H9 (cell line): ENCODE measurements around the gene GPN2. TPM values are rescaled to one million over a fixed set of nuclear protein-coding genes. Genes with fewer than 3 reads are reported as not detected.

Experiments used
- DNase-seq: peaks from one replicate; pipeline ENCODE4 v3.0.0-alpha.2; 2017
- H2AFZ ChIP-seq: one replicate; pipeline ENCODE4 v1.6.1; 2013; ENCODE audit warnings: mild to moderate bottlenecking, low read length, control low read depth, moderate library complexity
- H2AK5ac ChIP-seq: 2 replicates; pipeline ENCODE4 v1.6.1; 2013; ENCODE audit warnings: low read length, control low read depth, mixed read lengths; ENCODE audit not compliant: insufficient read length
- H2BK120ac ChIP-seq: one replicate; pipeline ENCODE4 v1.6.1; 2013; ENCODE audit warnings: low read depth, mild to moderate bottlenecking, low read length, control low read depth, inconsistent platforms; ENCODE audit not compliant: poor library complexity, severe bottlenecking
- H2BK12ac ChIP-seq: 2 replicates; pipeline ENCODE4 v1.6.1; 2013; ENCODE audit warnings: low read length, control low read depth, mixed read lengths, low read depth; ENCODE audit not compliant: insufficient read length
- H2BK15ac ChIP-seq: 2 replicates; pipeline ENCODE4 v1.6.1; 2013; ENCODE audit warnings: low read depth, low read length, control low read depth
- H2BK20ac ChIP-seq: one replicate; pipeline ENCODE4 v1.6.1; 2013; ENCODE audit warnings: low read depth, mild to moderate bottlenecking, low read length, control low read depth, inconsistent platforms; ENCODE audit not compliant: poor library complexity, severe bottlenecking
- H2BK5ac ChIP-seq: 2 replicates; pipeline ENCODE4 v1.6.1; 2013; ENCODE audit warnings: low read length, control low read depth, mixed read lengths; ENCODE audit not compliant: insufficient read length
- H3K14ac ChIP-seq: 2 replicates; pipeline ENCODE4 v1.6.1; 2013; ENCODE audit warnings: low read length, control low read depth; ENCODE audit not compliant: insufficient read depth
- H3K18ac ChIP-seq: 2 replicates; pipeline ENCODE4 v1.6.1; 2013; ENCODE audit warnings: low read depth, mild to moderate bottlenecking, mixed read lengths, low read length, control low read depth; ENCODE audit not compliant: insufficient read length
- H3K23ac ChIP-seq: 2 replicates; pipeline ENCODE4 v1.6.1; 2013; ENCODE audit warnings: low read length, control low read depth, mixed read lengths, low read depth; ENCODE audit not compliant: insufficient read length
- H3K23me2 ChIP-seq: 2 replicates; pipeline ENCODE4 v1.6.1; 2013; ENCODE audit warnings: low read depth, mild to moderate bottlenecking, mixed read lengths, low read length, control low read depth; ENCODE audit not compliant: insufficient read length, poor library complexity, severe bottlenecking
- H3K27ac ChIP-seq: 2 replicates; pipeline ENCODE4 v1.5.1; 2013; ENCODE audit warnings: low read length, control low read depth, mixed read lengths, low read depth; ENCODE audit not compliant: insufficient read length
- H3K27me3 ChIP-seq: 2 replicates; pipeline ENCODE4 v1.6.1; 2013; ENCODE audit warnings: low read length, control low read depth, inconsistent platforms; ENCODE audit not compliant: insufficient read depth
- H3K4ac ChIP-seq: 2 replicates; pipeline ENCODE4 v1.6.1; 2013; ENCODE audit warnings: low read depth, mild to moderate bottlenecking, control low read depth, inconsistent platforms, low read length, moderate library complexity
- H3K4me1 ChIP-seq: 2 replicates; pipeline ENCODE4 v1.6.1; 2013; ENCODE audit warnings: low read length, control low read depth, inconsistent platforms; ENCODE audit not compliant: insufficient read depth
- H3K4me2 ChIP-seq: 2 replicates; pipeline ENCODE4 v1.6.1; 2013; ENCODE audit warnings: low read length, control low read depth, mixed read lengths; ENCODE audit not compliant: insufficient read length, insufficient read depth
- H3K56ac ChIP-seq: 2 replicates; pipeline ENCODE4 v1.6.1; 2013; ENCODE audit warnings: low read depth, mild to moderate bottlenecking, mixed read lengths, low read length, control low read depth; ENCODE audit not compliant: insufficient read length
- H3K79me1 ChIP-seq: 2 replicates; pipeline ENCODE4 v1.6.1; 2013; ENCODE audit warnings: low read depth, mild to moderate bottlenecking, moderate library complexity, low read length, control low read depth, inconsistent platforms; ENCODE audit not compliant: insufficient read depth, poor library complexity, severe bottlenecking
- H3K79me2 ChIP-seq: 2 replicates; pipeline ENCODE4 v1.6.1; 2013; ENCODE audit warnings: low read length, control low read depth, inconsistent platforms; ENCODE audit not compliant: insufficient read depth
- H3K9ac ChIP-seq: 2 replicates; pipeline ENCODE4 v1.6.1; 2013; ENCODE audit warnings: low read length, control low read depth, mixed read lengths; ENCODE audit not compliant: insufficient read length; ENCODE audit errors: extremely low read depth
- H3K9me3 ChIP-seq: one replicate; pipeline ENCODE4 v1.6.1; 2013; ENCODE audit warnings: low read depth, low read length, inconsistent platforms; ENCODE audit not compliant: control insufficient read depth
- H3T11ph ChIP-seq: one replicate; pipeline ENCODE4 v1.6.1; 2013; ENCODE audit warnings: mild to moderate bottlenecking, low read length, control low read depth, inconsistent platforms
- H4K20me1 ChIP-seq: one replicate; pipeline ENCODE4 v1.6.1; 2013; ENCODE audit not compliant: control insufficient read depth, insufficient read length, insufficient read depth
- H4K5ac ChIP-seq: 2 replicates; pipeline ENCODE4 v1.6.1; 2013; ENCODE audit warnings: low read depth, mild to moderate bottlenecking, mixed read lengths, low read length, control low read depth; ENCODE audit not compliant: insufficient read length
- H4K8ac ChIP-seq: replicated peaks from 2 replicates; pipeline ENCODE4 v1.6.1; 2013; ENCODE audit warnings: low read length, control low read depth, mixed read lengths, low read depth; ENCODE audit not compliant: insufficient read length
- H4K91ac ChIP-seq: 2 replicates; pipeline ENCODE4 v1.6.1; 2013; ENCODE audit warnings: low read depth, mild to moderate bottlenecking, moderate library complexity, mixed read lengths, low read length, control low read depth; ENCODE audit not compliant: insufficient read length
- H3K27ac Mint-ChIP-seq, 3 experiments: 2 replicates in 2 of 3; 3 replicates in 1 of 3; pipeline ENCODE4 v1.8.0; 2020 to 2021; ENCODE audit warnings: mixed read lengths in 3 of 3, mild to moderate bottlenecking in 1 of 3, moderate library complexity in 1 of 3
- H3K27me3 Mint-ChIP-seq: 2 replicates; pipeline ENCODE4 v1.8.0; 2021; ENCODE audit warnings: low read depth, mild to moderate bottlenecking, moderate library complexity, mixed read lengths
- H3K36me3 Mint-ChIP-seq, 3 experiments: 2 replicates in 2 of 3; 3 replicates in 1 of 3; pipeline ENCODE4 v1.8.0; 2020 to 2021; ENCODE audit warnings: low read depth in 3 of 3, mixed read lengths in 3 of 3; ENCODE audit not compliant: insufficient read depth in 1 of 3
- H3K4me1 Mint-ChIP-seq, 2 experiments: 2 replicates each; pipeline ENCODE4 v1.8.0; 2020; ENCODE audit warnings: mixed read lengths in 2 of 2
- H3K4me3 Mint-ChIP-seq, 2 experiments: 2 replicates in 1 of 2; 3 replicates in 1 of 2; pipeline ENCODE4 v1.8.0; 2020 to 2021; ENCODE audit warnings: mild to moderate bottlenecking in 2 of 2, mixed read lengths in 2 of 2, moderate library complexity in 1 of 2
- H3K9me3 Mint-ChIP-seq, 2 experiments: 2 replicates in 1 of 2; 3 replicates in 1 of 2; pipeline ENCODE4 v1.8.0; 2020; ENCODE audit warnings: mild to moderate bottlenecking in 2 of 2, mixed read lengths in 2 of 2, moderate library complexity in 1 of 2
- CTCF ChIP-seq: fragments of 200-600 bp; sonication (generic); conservative IDR thresholded peaks from 3 replicates; pipeline ENCODE4 v1.8.0; 2021; ENCODE audit warnings: antibody characterized with exemption, mild to moderate bottlenecking
- WGBS: extraction: QIAGEN DNeasy Blood & Tissue Kit; methylation state at CpG from one replicate; pipeline ENCODE4 v1.1.7; 2013; ENCODE audit warnings: missing lambda C conversion rate, low lambda C conversion rate, mixed read lengths; ENCODE audit not compliant: insufficient read length; ENCODE audit errors: extremely low coverage; 5-methylcytosine and 5-hydroxymethylcytosine counted together
- total RNA-seq: library from RNA; stranded (reverse); gene quantifications from 2 replicates; pipeline ENCODE4 v1.2.1, GENCODE V29; 2021

Gene GPN2
- total RNA-seq, 1 experiment from 2014 or later = 47.8 TPM

- peaks cover 12% of the 10 kb centered on the region for H3K23me2 ChIP-seq
- no peak overlapping the region for H3K27ac ChIP-seq
- H2BK12ac ChIP-seq = no peak overlapping the region
- no peak overlapping the region for H2BK120ac ChIP-seq
- no peak overlapping the region for H3K14ac ChIP-seq
- no peak overlapping the region for H2BK5ac ChIP-seq
- no peaks in the 10 kb centered on the region for H3K9me3 ChIP-seq
- H3K79me1 ChIP-seq = peaks cover 5% of the 10 kb centered on the region
- H4K5ac ChIP-seq = no peak overlapping the region
- Mint-ChIP-seq H3K4me3 (peak overlapping the region; percentile 91 to 92), H3K4me1 (peaks cover 10 to 13% of the 10 kb centered on the region in 2 experiments), H3K36me3 (peaks cover 2 to 23% (median 12%) of the 10 kb centered on the region in 3 experiments; a peak in 5 of 7 replicates), H3K9me3 (no peaks in the 10 kb centered on the region; a peak in 1 of 5 replicates), H3K27ac (peak overlapping the region; percentile 94 to 99 (median 96)), H3K27me3 (no peaks in the 10 kb centered on the region)
- no peak overlapping the region for H3K56ac ChIP-seq
- H2AK5ac ChIP-seq = no peak overlapping the region
- H3K79me2 ChIP-seq = peaks cover 8% of the 10 kb centered on the region; the same call in 1 of the 2 replicates
- H4K20me1 ChIP-seq = no peaks in the 10 kb centered on the region
- no CpG with 5 or more reads among the region's 18 CpGs for WGBS
- H2BK20ac ChIP-seq = no peak overlapping the region
- H3T11ph ChIP-seq = no peak overlapping the region
- TF ChIP-seq CTCF = no peak
- no peak overlapping the region for H2BK15ac ChIP-seq
- H2AFZ ChIP-seq = no peak overlapping the region
- no peak overlapping the region for H4K91ac ChIP-seq
- peaks cover 5% of the 10 kb centered on the region; the same call in 1 of the 2 replicates for H3K4me1 ChIP-seq
- no peak for DNase-seq
- no peak overlapping the region for H3K4ac ChIP-seq
- no peak overlapping the region for H3K23ac ChIP-seq
- H3K27me3 ChIP-seq = no peaks in the 10 kb centered on the region
- peak overlapping the region; percentile 73 for H3K9ac ChIP-seq
- no peak overlapping the region for H3K18ac ChIP-seq
- H4K8ac ChIP-seq = no peak overlapping the region
- H3K4me2 ChIP-seq = peak overlapping the region; percentile 91
These were observed 10.9 kb upstream of the GPN2 start for GRCh38 chr1:26900815-26901511.
